GM23338 (cell line): ENCODE measurements around the gene MALRD1. TPM values are rescaled to one million over a fixed set of nuclear protein-coding genes. Genes with fewer than 3 reads are reported as not detected.

Experiments
- ATAC-seq: fragments of 200-7000 bp; cut with Tn5 transposase; 3 replicates; pipeline ENCODE4 v1.9.1; 2020
- DNase-seq: peaks from one replicate; pipeline ENCODE4 v3.0.0-alpha.2; 2015; ENCODE audit warnings: low spot score
- H2AFZ ChIP-seq: fragments of 200-600 bp; sonication (generic); 2 replicates; pipeline ENCODE4 v1.8.0; 2016; ENCODE audit warnings: antibody characterized with exemption, mild to moderate bottlenecking, moderate library complexity
- H3F3A ChIP-seq: fragments of 200-600 bp; sonication (generic); replicated peaks from 2 replicates; pipeline ENCODE4 v1.8.0; 2017; ENCODE audit warnings: antibody characterized with exemption, mixed run types, low read depth
- H3K27ac ChIP-seq: fragments of 200-600 bp; sonication (generic); 2 replicates; pipeline ENCODE4 v1.6.1; 2016; ENCODE audit warnings: low read depth
- H3K27me3 ChIP-seq: fragments of 200-600 bp; sonication (generic); 2 replicates; pipeline ENCODE4 v1.8.0; 2016; ENCODE audit warnings: mild to moderate bottlenecking, mixed run types, moderate library complexity; ENCODE audit not compliant: insufficient read depth
- H3K36me3 ChIP-seq: fragments of 200-600 bp; sonication (generic); 2 replicates; pipeline ENCODE4 v1.8.0; 2016; ENCODE audit warnings: mild to moderate bottlenecking; ENCODE audit not compliant: insufficient read depth
- H3K4me1 ChIP-seq: fragments of 200-600 bp; sonication (generic); 2 replicates; pipeline ENCODE4 v1.8.0; 2016; ENCODE audit warnings: mild to moderate bottlenecking, moderate library complexity; ENCODE audit not compliant: insufficient read depth
- H3K4me2 ChIP-seq: fragments of 200-600 bp; sonication (generic); 2 replicates; pipeline ENCODE4 v1.7.1; 2017; ENCODE audit warnings: mixed run types
- H3K4me3 ChIP-seq: fragments of 200-600 bp; sonication (generic); 2 replicates; pipeline ENCODE4 v1.6.1; 2016; ENCODE audit warnings: mixed run types
- H3K79me2 ChIP-seq: fragments of 200-600 bp; sonication (generic); replicated peaks from 2 replicates; pipeline ENCODE4 v1.8.0; 2017; ENCODE audit warnings: mild to moderate bottlenecking; ENCODE audit not compliant: insufficient read depth
- H3K9me2 ChIP-seq: fragments of 200-600 bp; sonication (generic); 2 replicates; pipeline ENCODE4 v1.8.0; 2017; ENCODE audit not compliant: insufficient read depth
- H4K20me1 ChIP-seq: fragments of 200-600 bp; sonication (generic); replicated peaks from 2 replicates; pipeline ENCODE4 v1.8.0; 2017; ENCODE audit warnings: mild to moderate bottlenecking; ENCODE audit not compliant: insufficient read depth
- H3K27ac Mint-ChIP-seq: 2 replicates; pipeline ENCODE4 v1.8.0; 2020; ENCODE audit warnings: inconsistent platforms, mild to moderate bottlenecking, moderate library complexity, mixed read lengths
- H3K27me3 Mint-ChIP-seq: 3 replicates; pipeline ENCODE4 v1.8.0; 2022; ENCODE audit warnings: low read depth, mild to moderate bottlenecking, moderate library complexity, mixed read lengths, inconsistent platforms; ENCODE audit not compliant: insufficient read depth, poor library complexity
- H3K36me3 Mint-ChIP-seq: 3 replicates; pipeline ENCODE4 v1.8.0; 2021; ENCODE audit warnings: low read depth, mild to moderate bottlenecking, inconsistent platforms, moderate library complexity, mixed read lengths
- H3K4me1 Mint-ChIP-seq: 3 replicates; pipeline ENCODE4 v1.8.0; 2020; ENCODE audit warnings: mild to moderate bottlenecking, inconsistent platforms, mixed read lengths
- H3K4me3 Mint-ChIP-seq: 3 replicates; pipeline ENCODE4 v1.8.0; 2021; ENCODE audit warnings: moderate library complexity, mild to moderate bottlenecking, inconsistent platforms, mixed read lengths
- H3K9me3 Mint-ChIP-seq: 3 replicates; pipeline ENCODE4 v1.8.0; 2020; ENCODE audit warnings: moderate library complexity, mild to moderate bottlenecking, inconsistent platforms, mixed read lengths
- CREB1 ChIP-seq: fragments of 250-450 bp; sonication (Bioruptor Pico); IDR thresholded peaks from 2 replicates; pipeline ENCODE4 v1.5.0; 2020; ENCODE audit warnings: low read depth, mild to moderate bottlenecking, moderate library complexity
- CTCF ChIP-seq, 2 experiments: fragments of 200-600 bp in 1 of 2; sonication (generic) in 1 of 2; conservative IDR thresholded peaks; 2 replicates each; pipeline versions ENCODE4 v1.5.1 to v1.6.1; 2016 to 2017; ENCODE audit warnings: antibody characterized with exemption in 2 of 2, low read depth in 2 of 2, mild to moderate bottlenecking in 2 of 2, moderate library complexity in 1 of 2
- ETS1 ChIP-seq: IDR thresholded peaks from 2 replicates; pipeline ENCODE4 v1.6.1; 2016; ENCODE audit warnings: antibody characterized with exemption
- EZH2 ChIP-seq: fragments of 200-600 bp; sonication (generic); IDR thresholded peaks from one replicate; pipeline ENCODE4 v1.8.0; 2017; ENCODE audit warnings: antibody characterized with exemption, mild to moderate bottlenecking, low read depth; ENCODE audit not compliant: unreplicated experiment
- EZH2phosphoT487 ChIP-seq: fragments of 200-600 bp; sonication (generic); IDR thresholded peaks from one replicate; pipeline ENCODE4 v1.8.1; 2018; ENCODE audit warnings: antibody characterized with exemption; ENCODE audit not compliant: unreplicated experiment
- JUNB ChIP-seq: IDR thresholded peaks from one replicate; pipeline ENCODE4 v1.6.1; 2016; ENCODE audit warnings: antibody characterized with exemption; ENCODE audit not compliant: unreplicated experiment
- NANOG ChIP-seq: IDR thresholded peaks from 2 replicates; pipeline ENCODE4 v1.6.1; 2016; ENCODE audit warnings: antibody characterized with exemption, borderline replicate concordance
- POLR2AphosphoS5 ChIP-seq: IDR thresholded peaks from 2 replicates; pipeline ENCODE4 v1.6.1; 2016; ENCODE audit warnings: antibody characterized with exemption, low read depth
- REST ChIP-seq: IDR thresholded peaks from one replicate; pipeline ENCODE4 v1.6.1; 2018; ENCODE audit warnings: antibody characterized with exemption; ENCODE audit not compliant: unreplicated experiment
- STAT1 ChIP-seq: IDR thresholded peaks from one replicate; pipeline ENCODE4 v1.6.1; 2016; ENCODE audit warnings: antibody characterized with exemption; ENCODE audit not compliant: unreplicated experiment
- ZNF114 ChIP-seq: fragments of 250-450 bp; sonication (Bioruptor Pico); IDR thresholded peaks from 2 replicates; pipeline ENCODE4 v1.5.0; 2020; ENCODE audit warnings: mild to moderate bottlenecking, moderate library complexity
- ZNF331 ChIP-seq: fragments of 250-450 bp; sonication (Bioruptor Pico); IDR thresholded peaks from 2 replicates; pipeline ENCODE4 v1.5.0; 2020; ENCODE audit warnings: low read depth, mild to moderate bottlenecking, moderate library complexity
- polyA plus RNA-seq: library from polyadenylated mRNA; unstranded; fragments of >200 nt; fragmentation: Nextera tagmentation; extraction: Ambion mirVana; gene quantifications from 2 replicates; pipeline ENCODE4 v1.2.1, GENCODE V29; 2016
- total RNA-seq: library from RNA; depleted of rRNA; stranded (reverse); fragments of >200 nt; shearing (Covaris generic); gene quantifications from 2 replicates; pipeline ENCODE4 v1.2.3, GENCODE V29; 2014

Gene MALRD1
- total and polyA plus RNA-seq, 2 experiments from 2014 or later = 0.42 to 1.9 TPM

GRCh38 chr10:19713159-19713558, 664.6 kb downstream of the MALRD1 start:
- Mint-ChIP-seq H3K27me3 (peaks cover 3% of the 10 kb centered on the region), H3K4me1 (no peaks in the 10 kb centered on the region), H3K36me3 (peaks cover 7% of the 10 kb centered on the region; the same call in 2 of the 3 replicates), H3K27ac (no peak overlapping the region), H3K9me3 (peaks cover 13% of the 10 kb centered on the region), H3K4me3 (no peak overlapping the region)
- Histone ChIP-seq H3K36me3 (no peaks in the 10 kb centered on the region), H3K4me3 (no peak overlapping the region), H3K27me3 (no peaks in the 10 kb centered on the region), H2AFZ (no peak overlapping the region), H3K4me1 (no peaks in the 10 kb centered on the region), H3K27ac (no peak overlapping the region), H3K79me2 (no peaks in the 10 kb centered on the region), H4K20me1 (no peaks in the 10 kb centered on the region), H3K9me2 (peaks cover 5% of the 10 kb centered on the region; the same call in 1 of the 2 replicates), H3F3A (no peaks in the 10 kb centered on the region), H3K4me2 (no peak overlapping the region)
- DNase-seq (no peak), ATAC-seq (no peak)
- no peak for TF ChIP-seq REST

- Mint-ChIP-seq H3K27ac (no peak overlapping the region), H3K27me3 (peaks cover 4% of the 10 kb centered on the region), H3K9me3 (peaks cover 13% of the 10 kb centered on the region), H3K36me3 (peaks cover 7% of the 10 kb centered on the region; the same call in 2 of the 3 replicates), H3K4me1 (no peaks in the 10 kb centered on the region), H3K4me3 (no peak overlapping the region)
- H3K4me3 ChIP-seq = no peak overlapping the region
- H2AFZ ChIP-seq = peak overlapping the region; percentile 69; the same call in 1 of the 2 replicates
- no peaks in the 10 kb centered on the region for H3K36me3 ChIP-seq
- no peak overlapping the region for H3K4me2 ChIP-seq
- ATAC-seq (peak; percentile 99), DNase-seq (peak; percentile 82)
- H3K27me3 ChIP-seq = no peaks in the 10 kb centered on the region
- H4K20me1 ChIP-seq = no peaks in the 10 kb centered on the region
- TF ChIP-seq STAT1 (no peak), REST (no peak), EZH2phosphoT487 (no peak), ZNF331 (CRISPR knock-in tag) (no peak), EZH2 (no peak), NANOG (no peak), ETS1 (no peak), JUNB (no peak), POLR2AphosphoS5 (no peak), CTCF (conservative IDR thresholded peaks at IDR 0.05; ENCODE audit: low read depth in 2 of 2) (peak; percentile 75 to 91), CREB1 (CRISPR knock-in tag) (0 out of 2 replicates have a peak, but pooled peaks have one; percentile 8), ZNF114 (no peak)
- H3K4me1 ChIP-seq = no peaks in the 10 kb centered on the region
- H3K27ac ChIP-seq = no peak overlapping the region
- H3K9me2 ChIP-seq = peaks cover 5% of the 10 kb centered on the region; the same call in 1 of the 2 replicates
- H3K79me2 ChIP-seq = no peaks in the 10 kb centered on the region
- no peaks in the 10 kb centered on the region for H3F3A ChIP-seq
Observed at GRCh38 chr10:19713800-19714525, 665.4 kb downstream of the MALRD1 start.
